Transverse colon (tissue), 4 donors: ENCODE data around the gene RAI1.

Source experiments
- CTCF ChIP-seq, 5 experiments: fragments of 200-600 bp in 3 of 5; fragments of 450-650 bp in 2 of 5; sonication (generic) in 3 of 5; IDR thresholded peaks; 1 replicate in 2 of 5; 2 replicates in 3 of 5; pipeline ENCODE4 v1.5.1; 2016 to 2017; ENCODE audit warnings: antibody characterized with exemption in 5 of 5, inconsistent platforms in 3 of 5, mild to moderate bottlenecking in 2 of 5, moderate library complexity in 1 of 5
- EP300 ChIP-seq: sonication (generic); formaldehyde crosslinking; IDR thresholded peaks from one replicate; pipeline ENCODE4 v1.6.1; 2017; ENCODE audit warnings: antibody characterized with exemption, low read depth
- POLR2A ChIP-seq: fragments of 450-650 bp; IDR thresholded peaks from one replicate; pipeline ENCODE4 v1.6.1; 2016; ENCODE audit warnings: antibody characterized with exemption, mild to moderate bottlenecking, moderate library complexity
- POLR2AphosphoS5 ChIP-seq, 3 donors: sonication (generic); formaldehyde crosslinking; IDR thresholded peaks; one replicate each; pipeline ENCODE4 v1.6.1; 2016; ENCODE audit warnings: antibody characterized with exemption in 3 of 3

GRCh38 chr17:17724307-17725010 is 43.2 kb downstream of the RAI1 start:
- TF ChIP-seq POLR2A (no peak), CTCF (IDR thresholded peaks at IDR 0.05) (no peak), EP300 (no peak), POLR2AphosphoS5 (IDR thresholded peaks at IDR 0.05) (no peak)
